GM12801 (cell line): ENCODE measurements around the gene SNX32.

ENCODE experiments used
- TF ChIP-seq, protein P1 (sequence below): IDR thresholded peaks from one replicate; pipeline ENCODE4 v1.5.1; 2011; ENCODE audit warnings: control low read depth; ENCODE audit not compliant: insufficient read length; ENCODE audit errors: extremely low read depth

The SNX32 gene

DNA sequence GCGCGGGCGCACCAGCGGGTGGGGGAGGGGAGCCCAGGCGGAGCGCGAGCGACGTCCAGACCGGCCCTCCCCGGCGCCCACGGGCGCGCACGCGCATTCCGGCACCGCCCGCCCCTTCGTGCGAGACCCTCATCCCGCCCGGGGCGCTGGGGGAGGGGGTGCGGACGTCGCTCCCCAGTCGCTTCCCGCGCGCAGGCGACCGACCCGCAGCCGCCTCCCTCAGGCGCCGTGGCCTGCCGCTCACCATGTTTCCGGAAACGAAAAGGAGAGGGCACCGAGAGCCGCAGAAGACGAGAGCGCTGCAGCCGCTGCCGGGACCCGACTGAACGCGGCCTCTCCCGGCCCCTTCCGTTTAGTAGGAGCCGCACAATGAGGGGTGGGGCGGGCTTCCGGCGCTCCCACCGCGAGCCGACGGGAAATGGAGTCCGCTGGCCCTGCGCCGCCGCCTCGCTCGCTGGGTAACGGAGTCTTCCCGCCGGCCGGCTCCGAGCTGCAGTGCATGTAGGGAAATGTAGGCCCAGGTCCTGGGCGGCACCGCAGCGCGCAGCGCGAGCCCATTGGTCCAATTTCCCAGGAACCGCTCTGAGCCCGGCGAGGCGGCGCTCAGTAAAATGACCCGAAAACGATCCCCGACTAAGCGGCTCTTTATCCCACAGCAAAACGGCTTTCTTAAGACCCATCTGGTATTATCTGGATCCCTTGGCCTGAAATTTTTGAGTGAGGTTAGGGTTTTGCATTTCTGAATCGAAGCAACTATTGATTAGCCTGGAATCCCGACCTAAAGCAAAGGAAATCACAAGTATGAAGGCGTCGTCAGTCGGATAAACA lies 24.3 kb downstream of the SNX32 start, which contains the start of gene CFL1:
TSS of gene CFL1 (minus strand) at position 328 of the 828 bp plus-strand sequence. CDS start at position 247, 81 bp downstream.
- TF ChIP-seq, protein P1, sequence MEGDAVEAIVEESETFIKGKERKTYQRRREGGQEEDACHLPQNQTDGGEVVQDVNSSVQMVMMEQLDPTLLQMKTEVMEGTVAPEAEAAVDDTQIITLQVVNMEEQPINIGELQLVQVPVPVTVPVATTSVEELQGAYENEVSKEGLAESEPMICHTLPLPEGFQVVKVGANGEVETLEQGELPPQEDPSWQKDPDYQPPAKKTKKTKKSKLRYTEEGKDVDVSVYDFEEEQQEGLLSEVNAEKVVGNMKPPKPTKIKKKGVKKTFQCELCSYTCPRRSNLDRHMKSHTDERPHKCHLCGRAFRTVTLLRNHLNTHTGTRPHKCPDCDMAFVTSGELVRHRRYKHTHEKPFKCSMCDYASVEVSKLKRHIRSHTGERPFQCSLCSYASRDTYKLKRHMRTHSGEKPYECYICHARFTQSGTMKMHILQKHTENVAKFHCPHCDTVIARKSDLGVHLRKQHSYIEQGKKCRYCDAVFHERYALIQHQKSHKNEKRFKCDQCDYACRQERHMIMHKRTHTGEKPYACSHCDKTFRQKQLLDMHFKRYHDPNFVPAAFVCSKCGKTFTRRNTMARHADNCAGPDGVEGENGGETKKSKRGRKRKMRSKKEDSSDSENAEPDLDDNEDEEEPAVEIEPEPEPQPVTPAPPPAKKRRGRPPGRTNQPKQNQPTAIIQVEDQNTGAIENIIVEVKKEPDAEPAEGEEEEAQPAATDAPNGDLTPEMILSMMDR, result no peak

DNA sequence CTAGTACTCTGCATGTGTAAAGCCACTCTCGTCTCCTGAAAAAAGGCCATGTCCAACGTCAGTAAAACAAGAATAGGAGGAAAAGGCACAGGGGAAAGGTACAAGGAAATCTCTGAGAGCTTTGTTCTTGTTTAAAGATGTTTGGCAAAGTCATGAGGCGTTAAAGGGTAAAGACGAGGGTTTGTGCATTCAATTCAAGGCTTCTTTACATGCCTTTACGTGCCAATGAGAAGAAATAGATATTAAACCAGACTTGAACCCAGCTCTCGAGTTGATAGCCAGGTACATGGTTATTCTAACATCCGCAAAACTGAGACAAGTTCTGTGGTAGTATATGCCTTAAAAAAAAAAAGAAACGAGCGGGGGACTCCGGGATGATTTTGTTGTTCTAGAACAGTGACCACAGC lies 24.9 kb downstream of the SNX32 start:
- TF ChIP-seq, protein P1, result no peak

DNA sequence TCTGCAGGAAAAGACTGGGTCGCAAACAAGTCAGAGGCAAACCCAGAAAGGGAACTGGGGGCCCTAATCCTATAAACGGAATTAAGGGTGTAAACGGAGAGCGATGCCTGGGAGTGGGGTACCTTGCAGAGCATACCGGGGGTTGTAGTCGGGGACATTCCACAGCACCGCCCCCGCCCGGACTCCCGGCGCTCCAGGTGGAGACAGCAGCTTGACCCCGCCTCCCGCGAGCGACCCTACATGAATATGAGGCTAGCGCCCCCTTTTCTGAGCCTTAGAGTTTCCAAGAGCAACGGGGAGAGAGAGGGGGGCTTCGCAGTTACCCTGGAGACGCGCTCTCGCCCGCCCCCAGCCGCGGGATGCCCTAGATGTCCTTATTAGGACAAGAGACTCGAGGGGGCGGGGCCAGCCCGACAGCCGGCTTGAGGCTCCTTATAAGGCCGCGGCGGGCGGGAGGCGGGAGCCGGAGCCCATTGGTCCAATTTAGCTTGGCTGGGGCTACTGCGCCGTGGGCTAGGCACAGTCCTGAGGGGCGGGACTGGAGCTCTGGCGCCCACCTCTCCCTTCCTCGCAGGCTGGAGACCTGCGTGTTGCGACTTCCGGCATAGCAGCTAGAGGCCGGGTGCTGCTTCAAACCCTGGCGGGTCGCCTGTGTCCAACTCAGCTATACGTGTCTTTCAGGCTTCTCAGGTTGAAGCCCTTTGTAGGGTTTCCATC lies 25.5 kb downstream of the SNX32 start:
- TF ChIP-seq, protein P1, result no peak

DNA sequence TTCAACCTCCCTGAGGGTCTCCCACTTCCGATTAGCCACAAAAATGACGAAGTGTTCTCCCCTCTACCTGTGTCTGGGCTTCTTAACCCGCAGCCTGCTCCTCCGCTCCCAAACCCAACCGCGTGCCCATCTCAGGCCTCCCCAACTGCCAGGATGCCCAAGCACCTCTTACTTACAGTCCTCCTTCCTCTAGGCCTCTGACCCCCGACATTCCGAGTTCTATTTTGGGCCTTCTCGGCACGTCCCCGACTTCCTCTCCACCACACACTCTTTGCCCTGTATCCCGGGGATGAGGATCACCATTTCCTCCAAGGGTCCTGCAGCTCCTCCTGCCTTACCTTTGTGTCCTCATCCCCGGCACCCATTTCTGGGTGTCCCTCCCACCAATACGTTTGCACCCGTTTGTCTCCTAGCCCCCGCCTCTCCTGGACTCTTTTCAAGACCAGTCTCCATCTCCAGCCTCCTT lies 26.1 kb downstream of the SNX32 start:
- TF ChIP-seq, protein P1, result no peak

DNA sequence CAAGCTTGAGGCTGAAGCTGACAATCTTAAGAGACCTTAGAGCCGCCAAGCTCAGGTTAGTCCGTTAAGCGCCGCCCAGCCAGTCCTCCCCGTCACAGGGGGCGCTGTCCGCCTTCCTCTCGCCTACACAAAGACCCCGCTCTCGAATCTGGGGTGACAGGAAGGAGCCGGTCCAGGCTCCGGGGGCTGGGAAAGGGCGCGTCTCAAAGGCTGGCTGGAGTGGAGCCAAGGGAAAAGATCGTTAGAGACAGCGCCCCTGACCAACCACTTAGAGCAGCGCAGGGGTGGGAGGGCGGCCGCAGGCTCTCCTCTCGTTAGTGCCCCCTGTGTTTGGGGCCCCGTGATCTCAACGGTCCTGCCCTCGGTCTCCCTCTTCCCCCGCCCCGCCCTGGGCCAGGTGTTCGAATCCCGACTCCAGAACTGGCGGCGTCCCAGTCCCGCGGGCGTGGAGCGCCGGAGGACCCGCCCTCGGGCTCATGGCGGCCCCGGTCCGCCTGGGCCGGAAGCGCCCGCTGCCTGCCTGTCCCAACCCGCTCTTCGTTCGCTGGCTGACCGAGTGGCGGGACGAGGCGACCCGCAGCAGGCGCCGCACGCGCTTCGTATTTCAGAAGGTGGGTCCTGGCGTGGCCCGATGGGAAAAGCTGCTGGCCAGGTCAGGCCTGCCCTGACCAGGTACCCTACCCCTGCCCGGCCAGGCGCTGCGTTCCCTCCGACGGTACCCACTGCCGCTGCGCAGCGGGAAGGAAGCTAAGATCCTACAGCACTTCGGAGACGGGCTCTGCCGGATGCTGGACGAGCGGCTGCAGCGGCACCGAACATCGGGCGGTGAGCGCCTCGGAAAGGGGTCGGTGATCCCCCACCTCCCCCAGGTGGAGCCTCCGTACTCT lies 26.8 kb downstream of the SNX32 start, which contains the start of gene MUS81:
TSS of gene MUS81 (plus strand) at position 156 of the 887 bp plus-strand sequence. CDS start at position 477, 321 bp downstream.
- TF ChIP-seq, protein P1, result peak; percentile 74

DNA sequence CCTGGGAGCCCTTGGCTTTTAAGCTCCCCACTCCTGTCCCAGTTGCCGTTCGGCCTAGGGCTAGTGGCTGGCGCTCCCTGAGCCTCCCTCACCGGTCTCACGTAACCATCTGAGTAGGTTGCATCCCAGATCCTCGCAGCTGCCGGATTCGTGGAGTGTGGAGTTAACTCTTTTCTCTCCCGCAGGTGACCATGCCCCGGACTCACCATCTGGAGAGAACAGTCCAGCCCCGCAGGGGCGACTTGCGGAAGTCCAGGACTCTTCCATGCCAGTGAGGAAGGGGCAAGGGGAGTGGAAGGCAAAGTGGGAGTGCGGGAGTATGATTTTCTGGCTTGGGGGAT lies 27.4 kb downstream of the SNX32 start:
- TF ChIP-seq, protein P1, result no peak
